Vagina (tissue), 2 donors: ENCODE data around the gene FBLL1. TPM values are rescaled to one million over a fixed set of nuclear protein-coding genes. Genes with fewer than 3 reads are reported as not detected.

Source experiments
- DNase-seq, 2 donors: peaks; one replicate each; pipeline ENCODE4 v3.0.0-alpha.2; 2017; ENCODE audit errors: extremely low spot score in 2 of 2
- H3K27ac ChIP-seq: fragments of 200-600 bp; sonication (generic); one replicate; pipeline ENCODE4 v1.5.1; 2019
- H3K27me3 ChIP-seq: fragments of 200-600 bp; sonication (generic); one replicate; pipeline ENCODE4 v1.5.1; 2019
- H3K36me3 ChIP-seq, 2 donors: fragments of 200-600 bp; sonication (generic); one replicate each; pipeline ENCODE4 v1.5.1; 2017 to 2019
- H3K4me1 ChIP-seq: fragments of 200-600 bp; sonication (generic); one replicate; pipeline ENCODE4 v1.5.1; 2019
- H3K4me3 ChIP-seq, 2 donors: fragments of 200-600 bp; sonication (generic); 1 replicate in 1 of 2; 2 replicates in 1 of 2; pipeline ENCODE4 v1.5.1; 2016 to 2019
- H3K9me3 ChIP-seq: fragments of 200-600 bp; sonication (generic); one replicate; pipeline ENCODE4 v1.5.1; 2019
- POLR2A ChIP-seq, 2 donors: fragments of 450-650 bp; IDR thresholded peaks; one replicate each; pipeline ENCODE4 v1.6.1; 2017; ENCODE audit warnings: antibody characterized with exemption in 2 of 2, mild to moderate bottlenecking in 2 of 2, moderate library complexity in 2 of 2
- POLR2AphosphoS5 ChIP-seq, 2 donors: sonication (generic); formaldehyde crosslinking; IDR thresholded peaks; one replicate each; pipeline ENCODE4 v1.9.0; 2017; ENCODE audit warnings: antibody characterized with exemption in 2 of 2, mild to moderate bottlenecking in 2 of 2, low read depth in 1 of 2; ENCODE audit not compliant: insufficient read depth in 1 of 2
- intact Hi-C: fragments of 100-400 bp; cut with DNase I; formaldehyde crosslinking; loops from one replicate; pipeline ENCODE4 v1.15.1; 2023
- total RNA-seq: library from RNA; depleted of rRNA; stranded (reverse); fragments of >200 nt; gene quantifications from one replicate; pipeline ENCODE4 v1.2.3, GENCODE V29; 2016
- TF ChIP-seq, protein P1 (sequence below), 3 experiments: fragments of 450-650 bp in 2 of 3; fragments of 200-600 bp in 1 of 3; sonication (generic) in 1 of 3; IDR thresholded peaks; one replicate each; pipeline ENCODE4 v1.5.1; 2017 to 2019; ENCODE audit warnings: antibody characterized with exemption in 3 of 3, mild to moderate bottlenecking in 2 of 3, moderate library complexity in 2 of 3

FBLL1 gene
- total RNA-seq, 1 donor from 2014 or later, result not detected

DNA sequence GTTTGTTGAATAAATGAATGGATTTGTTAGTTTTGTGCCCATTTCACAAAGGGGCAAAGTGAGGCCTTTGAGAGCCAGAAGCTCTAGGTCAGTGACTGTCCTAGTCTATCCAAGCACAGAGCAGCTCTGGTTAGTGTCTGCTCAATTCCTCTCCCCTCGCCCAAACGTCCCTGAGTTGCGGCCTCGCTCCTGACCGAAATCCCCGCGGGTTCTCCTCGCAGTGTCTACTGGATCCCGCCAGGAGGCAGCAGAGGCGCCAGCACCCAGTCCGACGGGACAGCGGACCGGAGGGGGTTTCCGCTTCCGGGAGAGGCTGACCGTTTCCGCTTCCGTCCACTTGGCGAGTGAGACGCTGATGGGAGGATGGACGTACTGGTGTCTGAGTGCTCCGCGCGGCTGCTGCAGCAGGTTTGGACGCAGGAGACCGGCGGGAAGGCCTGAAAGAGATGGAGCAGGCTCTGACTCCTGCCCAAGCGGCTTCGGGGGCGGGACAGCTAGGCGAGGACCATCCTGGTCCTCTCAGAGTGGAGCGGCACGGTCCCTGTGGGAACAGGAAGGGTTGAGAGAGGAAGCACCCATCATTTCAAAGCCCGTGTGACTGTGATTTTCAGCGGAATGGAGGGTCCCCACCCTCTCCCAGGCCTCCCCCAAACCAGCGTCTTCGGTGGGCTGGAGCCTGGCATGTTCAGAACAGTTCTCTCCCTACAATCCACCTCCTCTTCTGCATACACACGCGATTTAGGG is 42.8 kb upstream of the FBLL1 start, which contains the start of gene RARS1:
RARS1 (plus strand) TSS at position 336 of the 744 bp plus-strand sequence; CDS start at position 364, 28 bp downstream.
- peaks cover 10% of the 10 kb centered on the region for H3K4me1 ChIP-seq
- H3K27me3 ChIP-seq, result no peaks in the 10 kb centered on the region
- TF ChIP-seq, protein P1, sequence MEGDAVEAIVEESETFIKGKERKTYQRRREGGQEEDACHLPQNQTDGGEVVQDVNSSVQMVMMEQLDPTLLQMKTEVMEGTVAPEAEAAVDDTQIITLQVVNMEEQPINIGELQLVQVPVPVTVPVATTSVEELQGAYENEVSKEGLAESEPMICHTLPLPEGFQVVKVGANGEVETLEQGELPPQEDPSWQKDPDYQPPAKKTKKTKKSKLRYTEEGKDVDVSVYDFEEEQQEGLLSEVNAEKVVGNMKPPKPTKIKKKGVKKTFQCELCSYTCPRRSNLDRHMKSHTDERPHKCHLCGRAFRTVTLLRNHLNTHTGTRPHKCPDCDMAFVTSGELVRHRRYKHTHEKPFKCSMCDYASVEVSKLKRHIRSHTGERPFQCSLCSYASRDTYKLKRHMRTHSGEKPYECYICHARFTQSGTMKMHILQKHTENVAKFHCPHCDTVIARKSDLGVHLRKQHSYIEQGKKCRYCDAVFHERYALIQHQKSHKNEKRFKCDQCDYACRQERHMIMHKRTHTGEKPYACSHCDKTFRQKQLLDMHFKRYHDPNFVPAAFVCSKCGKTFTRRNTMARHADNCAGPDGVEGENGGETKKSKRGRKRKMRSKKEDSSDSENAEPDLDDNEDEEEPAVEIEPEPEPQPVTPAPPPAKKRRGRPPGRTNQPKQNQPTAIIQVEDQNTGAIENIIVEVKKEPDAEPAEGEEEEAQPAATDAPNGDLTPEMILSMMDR (IDR thresholded peaks at IDR 0.05), result peak; percentile 85 to 91 (median 89)
- TF ChIP-seq POLR2A (IDR thresholded peaks at IDR 0.05) (peak in 1 of 2 donors; percentile 55), POLR2AphosphoS5 (IDR thresholded peaks at IDR 0.05; ENCODE audit: insufficient read depth in 1 of 2, low read depth in 1 of 2) (peak; percentile 86 to 96)
- intact Hi-C loops, result no loop called here
- no peak for DNase-seq
- peaks cover 0 to 32% of the 10 kb centered on the region in 2 donors for H3K36me3 ChIP-seq
- peak within 1 kb of the TSS; percentile 53 for H3K27ac ChIP-seq
- H3K9me3 ChIP-seq, result no peaks in the 10 kb centered on the region
- H3K4me3 ChIP-seq, result peak within 1 kb of the TSS; percentile 87 to 88

DNA sequence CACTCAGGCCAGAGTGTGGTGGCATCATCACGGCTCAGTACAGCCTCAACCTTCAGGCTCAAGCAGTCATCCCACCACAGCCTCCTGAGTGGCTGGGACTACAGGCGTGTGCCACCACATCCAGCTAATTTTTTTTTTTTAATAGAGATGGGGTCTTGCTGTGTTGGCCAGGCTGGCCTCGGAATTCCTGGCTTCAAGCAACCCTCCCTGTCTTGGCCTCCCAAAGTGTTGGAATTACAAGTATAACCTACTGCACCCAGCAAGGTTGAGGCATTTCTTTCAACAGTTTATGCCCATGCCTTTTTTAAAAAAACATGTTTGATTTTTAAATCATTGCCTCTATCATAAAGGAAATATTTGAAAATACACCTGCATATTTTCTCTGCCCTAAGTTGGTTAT is 40.0 kb upstream of the FBLL1 start:
- no peak overlapping the region for H3K27ac ChIP-seq
- TF ChIP-seq, protein P1 (IDR thresholded peaks at IDR 0.05), result no peak
- TF ChIP-seq POLR2AphosphoS5 (IDR thresholded peaks at IDR 0.05; ENCODE audit: insufficient read depth in 1 of 2, low read depth in 1 of 2), result no peak
- TF ChIP-seq POLR2A (IDR thresholded peaks at IDR 0.05), result no peak
- H3K4me3 ChIP-seq, result no peak overlapping the region
- peaks cover 0 to 58% of the 10 kb centered on the region in 2 donors for H3K36me3 ChIP-seq
- H3K27me3 ChIP-seq, result no peaks in the 10 kb centered on the region
- DNase-seq, result no peak
- no peaks in the 10 kb centered on the region for H3K9me3 ChIP-seq
- peaks cover 10% of the 10 kb centered on the region for H3K4me1 ChIP-seq
- intact Hi-C loops, result no loop called here

DNA sequence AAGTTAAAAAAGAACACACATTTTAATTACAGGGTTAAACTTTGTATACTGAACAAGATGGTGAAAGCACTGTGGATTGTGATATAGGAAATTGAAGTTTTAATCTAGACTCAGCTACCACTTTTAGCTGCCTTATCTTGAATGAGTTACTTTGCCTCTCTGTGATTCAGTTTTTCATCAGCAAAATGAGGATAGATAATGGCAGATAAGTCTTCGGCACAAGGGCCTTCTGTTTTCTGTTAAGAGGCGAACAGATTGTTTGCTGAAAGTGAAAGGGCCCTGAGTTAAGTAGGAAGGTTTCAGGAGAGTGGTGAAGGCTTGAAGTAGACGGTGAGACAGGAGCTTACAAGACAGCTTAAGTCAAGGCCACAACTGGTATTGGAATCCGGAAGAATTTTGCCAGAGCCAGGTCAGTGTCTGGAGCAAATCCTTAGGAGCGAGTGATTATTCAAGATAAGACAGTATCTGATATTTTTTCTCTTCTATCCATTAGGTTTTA is 35.0 kb upstream of the FBLL1 start:
- H3K4me1 ChIP-seq, result no peaks in the 10 kb centered on the region
- intact Hi-C loops, result no loop called here
- H3K27me3 ChIP-seq, result no peaks in the 10 kb centered on the region
- no peak for DNase-seq
- no peak for TF ChIP-seq POLR2AphosphoS5 (IDR thresholded peaks at IDR 0.05; ENCODE audit: insufficient read depth in 1 of 2, low read depth in 1 of 2)
- no peak for TF ChIP-seq POLR2A (IDR thresholded peaks at IDR 0.05)
- TF ChIP-seq, protein P1 (IDR thresholded peaks at IDR 0.05), result no peak
- no peak overlapping the region for H3K4me3 ChIP-seq
- no peaks in the 10 kb centered on the region for H3K9me3 ChIP-seq
- peaks cover 0 to 93% of the 10 kb centered on the region in 2 donors for H3K36me3 ChIP-seq
- no peak overlapping the region for H3K27ac ChIP-seq

DNA sequence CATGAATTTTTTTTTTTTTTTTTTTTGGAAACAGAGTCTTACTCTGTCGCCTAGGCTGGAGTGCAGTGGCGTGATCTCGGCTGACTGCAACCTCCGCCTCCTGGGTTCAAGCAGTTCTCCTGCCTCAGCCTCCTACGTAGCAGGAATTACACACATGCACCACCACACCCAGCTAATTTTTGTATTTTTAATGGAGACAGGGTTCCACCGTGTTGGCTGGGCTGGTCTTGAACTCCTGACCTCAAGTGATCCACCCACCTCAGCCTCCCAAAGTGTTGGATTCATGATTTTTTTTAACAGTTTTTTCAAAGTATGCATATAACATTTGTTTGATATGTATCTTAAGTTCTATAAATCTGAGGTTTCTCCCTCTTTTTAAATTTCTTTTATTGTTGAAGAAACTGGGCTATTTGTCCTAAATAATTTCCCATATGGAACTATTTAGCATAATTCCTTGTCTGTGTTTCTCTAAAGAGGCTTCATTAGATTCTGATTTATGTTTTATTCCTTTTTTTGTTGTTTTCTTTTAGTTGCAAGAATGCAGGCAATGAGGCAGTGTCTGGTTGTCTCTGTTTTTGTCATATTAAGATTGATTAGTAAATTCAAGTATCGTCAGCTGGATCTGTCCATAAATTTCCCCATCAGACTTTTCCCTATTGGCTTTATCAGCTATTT is 26.4 kb upstream of the FBLL1 start:
- intact Hi-C loops, result no loop called here
- Histone ChIP-seq H3K27me3 (no peaks in the 10 kb centered on the region), H3K4me1 (no peaks in the 10 kb centered on the region), H3K27ac (no peak overlapping the region), H3K36me3 (peaks cover 0 to 76% of the 10 kb centered on the region in 2 donors), H3K4me3 (no peak overlapping the region), H3K9me3 (no peaks in the 10 kb centered on the region)
- no peak for TF ChIP-seq POLR2A (IDR thresholded peaks at IDR 0.05)
- no peak for TF ChIP-seq POLR2AphosphoS5 (IDR thresholded peaks at IDR 0.05; ENCODE audit: insufficient read depth in 1 of 2, low read depth in 1 of 2)
- TF ChIP-seq, protein P1 (IDR thresholded peaks at IDR 0.05), result no peak
- no peak for DNase-seq
